Tibial nerve (tissue), 4 donors: ENCODE results near the gene MEF2C. TPM values are rescaled to one million over a fixed set of nuclear protein-coding genes. Genes with fewer than 3 reads are reported as not detected.

Experiments
- DNase-seq, 2 donors: peaks; one replicate each; pipeline ENCODE4 v3.0.0-alpha.2; 2019; ENCODE audit warnings: low spot score in 2 of 2
- H3K27ac ChIP-seq, 4 donors: fragments of 200-600 bp; sonication (generic) in 3 of 4; one replicate each; pipeline ENCODE4 v1.5.1; 2017 to 2019; ENCODE audit warnings: mild to moderate bottlenecking in 1 of 4
- H3K27me3 ChIP-seq, 2 donors: fragments of 200-600 bp; sonication (generic) in 1 of 2; one replicate each; pipeline versions ENCODE4 v1.5.1 to v1.6.0; 2017 to 2019
- H3K36me3 ChIP-seq, 3 donors: fragments of 200-600 bp; sonication (generic); one replicate each; pipeline ENCODE4 v1.5.1; 2018 to 2019
- H3K4me1 ChIP-seq, 4 donors: fragments of 200-600 bp; sonication (generic) in 3 of 4; one replicate each; pipeline ENCODE4 v1.5.1; 2017 to 2019
- H3K4me3 ChIP-seq, 4 donors: fragments of 200-600 bp; sonication (generic) in 3 of 4; one replicate each; pipeline ENCODE4 v1.5.1; 2017 to 2019; ENCODE audit warnings: mild to moderate bottlenecking in 1 of 4, moderate library complexity in 1 of 4
- H3K9me3 ChIP-seq, 4 donors: fragments of 200-600 bp; sonication (generic) in 3 of 4; one replicate each; pipeline ENCODE4 v1.5.1; 2017 to 2019
- EP300 ChIP-seq, 2 donors: sonication (generic); formaldehyde crosslinking; IDR thresholded peaks; one replicate each; pipeline ENCODE4 v1.6.1; 2017; ENCODE audit warnings: antibody characterized with exemption in 2 of 2, mild to moderate bottlenecking in 1 of 2
- POLR2A ChIP-seq, 2 donors: fragments of 450-650 bp; IDR thresholded peaks; one replicate each; pipeline ENCODE4 v1.6.1; 2017; ENCODE audit warnings: antibody characterized with exemption in 2 of 2, mild to moderate bottlenecking in 2 of 2, moderate library complexity in 2 of 2
- WGBS, 2 donors: methylation state at CpG; one replicate each; pipeline ENCODE4 v1.1.5; 2018; 5-methylcytosine and 5-hydroxymethylcytosine counted together
- total RNA-seq, 4 donors: library from RNA; depleted of rRNA; stranded (reverse); fragments of >200 nt; gene quantifications; one replicate each; pipeline ENCODE4 v1.1.0, GENCODE V29; 2016
- TF ChIP-seq, protein P1 (sequence below), 5 experiments: fragments of 200-600 bp in 3 of 5; fragments of 450-650 bp in 2 of 5; sonication (generic) in 3 of 5; IDR thresholded peaks; one replicate each; pipeline ENCODE4 v1.5.1; 2016 to 2019; ENCODE audit warnings: antibody characterized with exemption in 5 of 5, mild to moderate bottlenecking in 3 of 5, moderate library complexity in 2 of 5

MEF2C gene
- total RNA-seq, 4 donors from 2014 or later, result 16.5 to 40.8 (median 29.1) TPM

DNA sequence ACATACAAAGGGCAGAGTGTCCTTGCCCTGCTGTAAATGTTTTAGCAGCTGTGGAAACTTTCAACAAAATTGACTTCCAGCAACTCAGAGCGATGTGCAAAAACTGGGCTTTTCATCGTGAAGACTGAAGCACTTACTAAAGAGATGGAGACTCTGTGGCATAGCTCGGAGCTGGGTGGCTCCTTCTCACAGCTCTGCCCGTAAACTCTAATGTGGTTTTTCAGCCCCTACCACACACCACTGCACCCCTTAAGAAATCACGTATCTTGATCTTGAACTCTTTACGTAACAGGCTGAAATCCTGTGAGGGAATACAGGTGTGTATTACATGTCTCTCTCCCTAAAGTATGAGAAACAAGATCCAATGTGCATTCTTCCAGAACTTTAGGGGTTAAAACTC, 124.4 kb downstream of the MEF2C start:
- no peaks in the 10 kb centered on the region for H3K36me3 ChIP-seq
- DNase-seq, result no peak
- TF ChIP-seq POLR2A (IDR thresholded peaks at IDR 0.05), result no peak
- TF ChIP-seq, protein P1, sequence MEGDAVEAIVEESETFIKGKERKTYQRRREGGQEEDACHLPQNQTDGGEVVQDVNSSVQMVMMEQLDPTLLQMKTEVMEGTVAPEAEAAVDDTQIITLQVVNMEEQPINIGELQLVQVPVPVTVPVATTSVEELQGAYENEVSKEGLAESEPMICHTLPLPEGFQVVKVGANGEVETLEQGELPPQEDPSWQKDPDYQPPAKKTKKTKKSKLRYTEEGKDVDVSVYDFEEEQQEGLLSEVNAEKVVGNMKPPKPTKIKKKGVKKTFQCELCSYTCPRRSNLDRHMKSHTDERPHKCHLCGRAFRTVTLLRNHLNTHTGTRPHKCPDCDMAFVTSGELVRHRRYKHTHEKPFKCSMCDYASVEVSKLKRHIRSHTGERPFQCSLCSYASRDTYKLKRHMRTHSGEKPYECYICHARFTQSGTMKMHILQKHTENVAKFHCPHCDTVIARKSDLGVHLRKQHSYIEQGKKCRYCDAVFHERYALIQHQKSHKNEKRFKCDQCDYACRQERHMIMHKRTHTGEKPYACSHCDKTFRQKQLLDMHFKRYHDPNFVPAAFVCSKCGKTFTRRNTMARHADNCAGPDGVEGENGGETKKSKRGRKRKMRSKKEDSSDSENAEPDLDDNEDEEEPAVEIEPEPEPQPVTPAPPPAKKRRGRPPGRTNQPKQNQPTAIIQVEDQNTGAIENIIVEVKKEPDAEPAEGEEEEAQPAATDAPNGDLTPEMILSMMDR (IDR thresholded peaks at IDR 0.05), result no peak
- no peak for TF ChIP-seq EP300 (IDR thresholded peaks at IDR 0.05)
- 59 to 73% methylated on average over 6 of the region's 6 CpGs for WGBS, 2 donors
- H3K4me3 ChIP-seq, result no peak overlapping the region
- no peaks in the 10 kb centered on the region for H3K9me3 ChIP-seq
- no peaks in the 10 kb centered on the region for H3K27me3 ChIP-seq
- H3K4me1 ChIP-seq, result no peaks in the 10 kb centered on the region
- no peak overlapping the region for H3K27ac ChIP-seq

DNA sequence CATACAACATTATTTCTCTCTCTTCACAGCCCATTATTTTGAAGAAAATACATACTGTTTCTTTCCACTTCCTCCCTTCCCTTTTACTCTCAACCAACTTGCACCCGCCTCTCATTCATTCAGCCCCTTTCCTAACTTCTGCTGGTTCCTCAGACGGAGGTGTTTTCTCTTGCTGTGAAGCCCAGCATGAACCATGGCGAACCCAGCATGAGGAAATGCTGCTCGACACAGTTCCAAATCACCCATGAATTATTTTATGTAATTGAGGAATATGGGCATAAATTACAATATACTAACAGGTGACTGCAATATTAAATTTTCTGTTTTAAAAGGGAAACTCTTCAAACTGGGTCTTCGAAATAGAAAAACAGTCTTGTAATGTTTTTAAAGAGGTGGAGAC, 124.8 kb downstream of the MEF2C start:
- DNase-seq, result no peak
- Histone ChIP-seq H3K9me3 (no peaks in the 10 kb centered on the region), H3K27me3 (no peaks in the 10 kb centered on the region), H3K27ac (no peak overlapping the region), H3K4me3 (no peak overlapping the region), H3K36me3 (no peaks in the 10 kb centered on the region), H3K4me1 (no peaks in the 10 kb centered on the region)
- 74 to 77% methylated on average over 5 of the region's 5 CpGs for WGBS, 2 donors
- TF ChIP-seq, protein P1 (IDR thresholded peaks at IDR 0.05), result no peak
- TF ChIP-seq POLR2A (IDR thresholded peaks at IDR 0.05), result no peak

DNA sequence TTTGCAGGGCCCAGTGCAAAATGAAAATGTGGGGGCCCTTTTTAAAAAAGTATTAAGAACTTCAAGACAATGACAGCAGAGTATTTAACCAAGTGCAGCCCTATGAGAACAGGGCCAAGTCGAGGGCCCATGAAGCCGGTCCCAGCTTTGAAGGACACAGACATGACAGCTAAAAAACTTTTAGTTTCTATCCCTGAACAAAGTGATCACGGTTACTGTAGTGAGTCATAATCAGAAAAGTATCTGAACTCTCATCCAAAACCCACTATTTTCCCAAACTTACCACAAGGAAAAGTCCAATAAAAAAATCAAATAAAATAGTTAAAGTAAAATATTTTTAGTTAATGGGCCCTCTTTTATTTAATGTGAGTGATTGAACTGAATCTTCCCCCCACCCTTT, 126.0 kb downstream of the MEF2C start:
- H3K9me3 ChIP-seq, result no peaks in the 10 kb centered on the region
- H3K4me3 ChIP-seq, result no peak overlapping the region
- no peak overlapping the region for H3K27ac ChIP-seq
- no peak for TF ChIP-seq EP300 (IDR thresholded peaks at IDR 0.05)
- no peak for TF ChIP-seq POLR2A (IDR thresholded peaks at IDR 0.05)
- TF ChIP-seq, protein P1 (IDR thresholded peaks at IDR 0.05), result no peak
- DNase-seq, result no peak
- H3K4me1 ChIP-seq, result no peaks in the 10 kb centered on the region
- WGBS, 2 donors, result 81 to 92% methylated on average over 3 of the region's 3 CpGs
- no peaks in the 10 kb centered on the region for H3K27me3 ChIP-seq
- H3K36me3 ChIP-seq, result peaks cover 0 to 1% (median 0%) of the 10 kb centered on the region in 3 donors

DNA sequence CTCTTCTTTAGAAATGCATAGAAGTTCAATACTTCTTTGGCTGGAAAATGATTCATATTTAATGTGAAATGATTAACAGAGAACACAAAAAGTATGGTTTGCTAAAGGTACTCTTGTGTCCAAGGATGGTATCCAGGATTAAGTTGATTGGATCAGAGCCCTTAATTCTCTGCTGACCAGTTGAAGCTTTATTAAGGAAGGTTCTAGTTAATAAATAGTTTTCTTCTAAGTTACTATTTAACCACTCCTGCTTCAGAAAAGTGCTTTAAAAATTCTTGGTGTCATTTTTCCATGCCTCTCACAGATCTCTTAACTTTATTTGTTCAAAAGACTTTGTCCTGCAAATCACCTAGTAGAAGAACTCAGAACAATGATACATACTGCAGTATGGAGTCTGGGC, 134.3 kb downstream of the MEF2C start:
- TF ChIP-seq EP300 (IDR thresholded peaks at IDR 0.05), result no peak
- DNase-seq, result no peak
- no peaks in the 10 kb centered on the region for H3K27me3 ChIP-seq
- no peaks in the 10 kb centered on the region for H3K9me3 ChIP-seq
- H3K27ac ChIP-seq, result no peak overlapping the region
- H3K4me3 ChIP-seq, result no peak overlapping the region
- H3K4me1 ChIP-seq, result peaks cover 0 to 3% (median 0%) of the 10 kb centered on the region in 4 donors
- H3K36me3 ChIP-seq, result peaks cover 0 to 18% (median 0%) of the 10 kb centered on the region in 3 donors

DNA sequence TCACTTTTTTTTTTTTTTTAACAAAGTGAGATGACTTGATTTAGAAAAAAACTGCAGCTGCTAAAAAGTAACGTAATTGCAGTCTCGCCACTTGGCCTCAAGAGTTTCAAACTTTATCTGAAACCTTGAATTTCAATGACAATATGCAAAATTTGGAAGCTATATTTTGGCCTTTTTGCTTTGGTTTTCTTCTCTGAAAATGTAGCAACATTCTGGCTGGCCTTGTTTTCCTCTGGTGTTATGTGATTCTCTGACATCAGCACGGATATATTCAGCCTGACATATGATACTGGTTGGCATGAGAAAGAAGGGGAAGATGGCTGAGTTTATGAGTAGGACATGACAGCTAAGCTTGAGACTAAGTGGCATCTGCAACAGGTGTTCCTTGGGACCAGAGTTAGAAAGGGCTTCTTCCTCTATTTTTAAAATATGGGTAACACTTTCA, 136.5 kb downstream of the MEF2C start:
- no peak for DNase-seq
- Histone ChIP-seq H3K27me3 (no peaks in the 10 kb centered on the region), H3K4me1 (peaks cover 0 to 10% (median 3%) of the 10 kb centered on the region in 4 donors), H3K4me3 (no peak overlapping the region), H3K36me3 (peaks cover 0 to 12% (median 0%) of the 10 kb centered on the region in 3 donors), H3K9me3 (no peaks in the 10 kb centered on the region), H3K27ac (no peak overlapping the region)
- 87 to 90% methylated on average over 3 of the region's 3 CpGs for WGBS, 2 donors
- TF ChIP-seq EP300 (IDR thresholded peaks at IDR 0.05), result no peak
- TF ChIP-seq, protein P1 (IDR thresholded peaks at IDR 0.05), result no peak
